Measurements from ENCODE around the gene NXT1.

NXT1 gene

DNA sequence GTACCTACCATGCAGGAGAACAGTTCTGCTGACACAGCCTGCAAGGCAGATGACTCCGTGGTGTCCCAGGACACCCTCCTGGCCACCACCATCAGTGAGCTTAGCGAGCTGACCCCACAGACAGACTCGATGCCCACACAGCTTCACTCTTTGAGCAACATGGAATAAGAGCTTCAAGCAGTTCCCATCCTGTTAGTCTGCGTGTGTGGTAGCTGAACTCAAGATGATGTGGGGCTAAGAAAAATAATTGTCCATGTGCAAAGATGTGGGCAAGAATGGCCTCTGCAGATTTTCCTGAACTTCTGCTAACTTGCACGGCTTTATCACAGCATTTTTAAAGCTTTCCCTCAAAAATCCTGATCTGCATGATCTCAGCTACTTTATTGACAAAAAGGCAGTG lies 19.7 kb downstream of the NXT1 start:
- Histone ChIP-seq H3K27me3 (ENCODE audit: control insufficient read depth, insufficient read depth, low read length) (no peaks in the 10 kb centered on the region), H3K9me3 (ENCODE audit: control insufficient read depth, insufficient read depth, low read depth, low read length) (no peaks in the 10 kb centered on the region), H3K4me1 (ENCODE audit: control insufficient read depth, insufficient read depth, low read length) (no peaks in the 10 kb centered on the region), H3K36me3 (ENCODE audit: control insufficient read depth, insufficient read depth, low read length) (peaks cover 80% of the 10 kb centered on the region), H3K27ac (ENCODE audit: low read depth, low read length) (no peak overlapping the region), H3K4me3 (ENCODE audit: low read depth, low read length) (no peak overlapping the region), H3K9ac (ENCODE audit: low read length) (no peak overlapping the region)

DNA sequence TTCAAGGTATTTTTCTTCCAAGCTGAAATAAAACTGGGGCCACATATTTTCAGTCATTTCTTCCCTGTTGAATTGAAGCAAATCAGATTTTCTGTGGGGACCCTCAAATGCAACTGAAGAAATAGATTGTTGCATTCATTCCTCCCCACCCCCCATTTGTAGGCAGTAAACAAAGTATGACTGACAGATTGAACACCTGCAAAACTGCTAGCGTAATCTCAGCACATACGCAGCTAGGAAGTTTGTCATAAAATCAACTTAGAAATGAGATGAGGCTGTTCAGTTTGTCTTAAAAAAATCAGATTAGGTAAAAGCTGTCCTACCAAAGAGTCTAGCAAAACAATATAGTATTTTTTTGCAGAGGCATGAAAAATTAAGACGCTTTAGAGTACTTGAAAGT lies 20.3 kb downstream of the NXT1 start:
- Histone ChIP-seq H3K4me1 (ENCODE audit: control insufficient read depth, insufficient read depth, low read length) (no peaks in the 10 kb centered on the region), H3K27me3 (ENCODE audit: control insufficient read depth, insufficient read depth, low read length) (no peaks in the 10 kb centered on the region), H3K27ac (ENCODE audit: low read depth, low read length) (no peak overlapping the region), H3K9me3 (ENCODE audit: control insufficient read depth, insufficient read depth, low read depth, low read length) (no peaks in the 10 kb centered on the region), H3K9ac (ENCODE audit: low read length) (no peak overlapping the region), H3K4me3 (ENCODE audit: low read depth, low read length) (no peak overlapping the region), H3K36me3 (ENCODE audit: control insufficient read depth, insufficient read depth, low read length) (peaks cover 81% of the 10 kb centered on the region)

DNA sequence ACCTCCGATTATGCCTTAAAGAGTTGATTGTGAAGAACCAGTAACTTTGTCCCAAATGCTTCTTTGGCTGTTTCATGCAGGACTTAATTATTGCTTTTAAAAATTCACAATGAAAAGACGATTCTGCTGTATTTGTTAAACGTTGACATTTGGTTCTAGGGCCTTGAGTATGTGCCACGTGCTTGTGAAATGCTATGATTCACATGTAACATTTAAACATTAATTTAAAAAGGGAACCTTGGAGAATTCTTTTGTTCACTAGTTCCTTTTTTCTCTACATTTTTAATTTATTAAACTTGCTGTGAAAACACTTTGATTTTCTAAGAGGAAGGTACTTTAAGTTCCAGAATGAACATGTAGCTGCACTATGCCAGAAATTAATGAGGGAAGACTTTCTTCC lies 20.9 kb downstream of the NXT1 start:
- Histone ChIP-seq H3K27ac (ENCODE audit: low read depth, low read length) (no peak overlapping the region), H3K36me3 (ENCODE audit: control insufficient read depth, insufficient read depth, low read length) (peaks cover 86% of the 10 kb centered on the region), H3K4me1 (ENCODE audit: control insufficient read depth, insufficient read depth, low read length) (no peaks in the 10 kb centered on the region), H3K4me3 (ENCODE audit: low read depth, low read length) (no peak overlapping the region), H3K9me3 (ENCODE audit: control insufficient read depth, insufficient read depth, low read depth, low read length) (no peaks in the 10 kb centered on the region), H3K9ac (ENCODE audit: low read length) (no peak overlapping the region), H3K27me3 (ENCODE audit: control insufficient read depth, insufficient read depth, low read length) (no peaks in the 10 kb centered on the region)

DNA sequence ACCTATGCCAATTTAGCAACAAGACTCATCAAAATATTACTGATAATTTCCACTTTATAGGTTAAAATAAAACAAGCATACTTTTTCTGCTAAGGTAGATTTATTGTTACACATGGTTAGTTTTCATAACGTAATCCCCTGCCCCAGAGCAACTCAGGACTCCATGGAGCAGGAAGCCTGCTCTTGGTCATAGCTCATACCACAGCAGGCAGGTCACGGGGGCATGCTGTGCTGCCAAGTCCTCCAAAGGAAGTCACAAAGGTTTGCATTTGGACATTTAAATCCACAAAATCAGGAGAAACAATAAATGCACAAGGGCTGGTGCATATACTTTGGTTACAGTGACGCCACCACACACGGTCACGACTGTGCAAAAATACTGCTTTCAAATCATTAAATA lies 23.9 kb downstream of the NXT1 start:
- no peak overlapping the region for H3K9ac ChIP-seq (ENCODE audit: low read length)
- H3K4me3 ChIP-seq (ENCODE audit: low read depth, low read length): no peak overlapping the region
- H3K9me3 ChIP-seq (ENCODE audit: control insufficient read depth, insufficient read depth, low read depth, low read length): no peaks in the 10 kb centered on the region
- H3K4me1 ChIP-seq (ENCODE audit: control insufficient read depth, insufficient read depth, low read length): no peaks in the 10 kb centered on the region
- H3K27ac ChIP-seq (ENCODE audit: low read depth, low read length): no peak overlapping the region
- peaks cover 89% of the 10 kb centered on the region for H3K36me3 ChIP-seq (ENCODE audit: control insufficient read depth, insufficient read depth, low read length)
- H3K27me3 ChIP-seq (ENCODE audit: control insufficient read depth, insufficient read depth, low read length): no peaks in the 10 kb centered on the region

DNA sequence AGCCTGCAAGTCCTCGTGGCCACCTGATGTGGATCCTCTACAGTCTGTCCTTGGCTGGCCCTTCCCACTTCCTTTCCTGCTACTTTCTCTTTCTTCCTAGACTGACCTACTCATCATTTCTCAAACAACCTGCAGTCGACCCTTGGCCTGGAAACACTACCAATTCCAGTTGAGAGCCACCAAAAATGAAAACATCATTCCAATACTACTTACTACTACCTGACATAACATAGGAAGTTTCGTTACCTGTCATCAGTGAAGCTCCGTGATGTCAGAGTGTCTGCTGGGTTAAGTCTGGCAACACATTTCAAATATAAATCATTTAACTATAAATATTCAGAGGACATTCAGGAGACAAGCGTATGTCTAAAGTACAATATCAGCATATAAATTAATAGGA lies 25.2 kb downstream of the NXT1 start:
- no peak overlapping the region for H3K4me3 ChIP-seq (ENCODE audit: low read depth, low read length)
- peaks cover 86% of the 10 kb centered on the region for H3K36me3 ChIP-seq (ENCODE audit: control insufficient read depth, insufficient read depth, low read length)
- no peaks in the 10 kb centered on the region for H3K9me3 ChIP-seq (ENCODE audit: control insufficient read depth, insufficient read depth, low read depth, low read length)

DNA sequence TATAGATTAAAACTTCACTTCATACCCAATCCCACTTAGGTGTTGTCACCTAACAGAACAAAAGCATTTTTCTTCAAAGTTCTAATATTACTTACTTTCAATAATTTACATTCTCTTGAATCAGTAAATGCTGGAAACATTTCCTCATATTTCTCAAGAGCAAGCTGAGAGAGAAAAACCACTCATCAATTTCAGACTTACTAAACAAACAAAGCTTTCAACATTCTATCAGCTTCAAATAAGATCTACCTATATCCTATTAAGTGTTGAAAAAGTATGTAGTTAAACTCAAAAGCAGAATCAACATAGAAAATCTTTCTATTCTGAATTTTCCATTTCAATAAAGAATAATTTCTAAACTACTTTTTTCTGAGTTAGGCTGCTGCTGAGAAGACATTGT lies 29.2 kb downstream of the NXT1 start:
- Histone ChIP-seq H3K36me3 (ENCODE audit: control insufficient read depth, insufficient read depth, low read length) (peaks cover 69% of the 10 kb centered on the region), H3K4me3 (ENCODE audit: low read depth, low read length) (no peak overlapping the region), H3K27ac (ENCODE audit: low read depth, low read length) (no peak overlapping the region), H3K9me3 (ENCODE audit: control insufficient read depth, insufficient read depth, low read depth, low read length) (no peaks in the 10 kb centered on the region), H3K4me1 (ENCODE audit: control insufficient read depth, insufficient read depth, low read length) (no peaks in the 10 kb centered on the region), H3K9ac (ENCODE audit: low read length) (no peak overlapping the region), H3K27me3 (ENCODE audit: control insufficient read depth, insufficient read depth, low read length) (no peaks in the 10 kb centered on the region)

More for the DNA sequence above, 25.2 kb downstream of the NXT1 start:
- Histone ChIP-seq H3K27ac (ENCODE audit: low read depth, low read length) (no peak overlapping the region), H3K9ac (ENCODE audit: low read length) (no peak overlapping the region), H3K4me1 (ENCODE audit: control insufficient read depth, insufficient read depth, low read length) (no peaks in the 10 kb centered on the region), H3K27me3 (ENCODE audit: control insufficient read depth, insufficient read depth, low read length) (no peaks in the 10 kb centered on the region)

DNA sequence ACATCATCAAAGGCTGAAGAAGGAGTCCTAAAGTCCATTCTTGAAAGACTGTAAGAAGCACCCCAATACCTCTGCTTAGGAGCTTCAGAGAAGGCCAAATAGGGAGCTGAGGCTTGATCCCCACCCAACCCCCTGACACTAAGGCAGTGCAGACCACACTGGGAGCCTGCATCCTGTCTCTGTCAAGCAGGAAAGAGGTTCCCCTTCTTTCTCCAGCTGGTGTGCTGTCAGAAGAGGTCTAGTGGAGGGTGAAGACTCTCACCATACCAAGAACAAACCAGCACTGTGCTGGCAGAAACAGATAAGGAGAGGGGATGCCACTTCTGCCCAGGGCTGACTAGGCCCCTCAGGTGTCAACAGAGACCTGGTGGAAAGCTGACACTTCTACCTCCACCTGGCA lies 31.3 kb downstream of the NXT1 start:
- Histone ChIP-seq H3K9ac (ENCODE audit: low read length) (no peak overlapping the region), H3K27me3 (ENCODE audit: control insufficient read depth, insufficient read depth, low read length) (no peaks in the 10 kb centered on the region), H3K36me3 (ENCODE audit: control insufficient read depth, insufficient read depth, low read length) (peaks cover 61% of the 10 kb centered on the region), H3K4me3 (ENCODE audit: low read depth, low read length) (no peak overlapping the region), H3K4me1 (ENCODE audit: control insufficient read depth, insufficient read depth, low read length) (no peaks in the 10 kb centered on the region), H3K9me3 (ENCODE audit: control insufficient read depth, insufficient read depth, low read depth, low read length) (no peaks in the 10 kb centered on the region), H3K27ac (ENCODE audit: low read depth, low read length) (no peak overlapping the region)

DNA sequence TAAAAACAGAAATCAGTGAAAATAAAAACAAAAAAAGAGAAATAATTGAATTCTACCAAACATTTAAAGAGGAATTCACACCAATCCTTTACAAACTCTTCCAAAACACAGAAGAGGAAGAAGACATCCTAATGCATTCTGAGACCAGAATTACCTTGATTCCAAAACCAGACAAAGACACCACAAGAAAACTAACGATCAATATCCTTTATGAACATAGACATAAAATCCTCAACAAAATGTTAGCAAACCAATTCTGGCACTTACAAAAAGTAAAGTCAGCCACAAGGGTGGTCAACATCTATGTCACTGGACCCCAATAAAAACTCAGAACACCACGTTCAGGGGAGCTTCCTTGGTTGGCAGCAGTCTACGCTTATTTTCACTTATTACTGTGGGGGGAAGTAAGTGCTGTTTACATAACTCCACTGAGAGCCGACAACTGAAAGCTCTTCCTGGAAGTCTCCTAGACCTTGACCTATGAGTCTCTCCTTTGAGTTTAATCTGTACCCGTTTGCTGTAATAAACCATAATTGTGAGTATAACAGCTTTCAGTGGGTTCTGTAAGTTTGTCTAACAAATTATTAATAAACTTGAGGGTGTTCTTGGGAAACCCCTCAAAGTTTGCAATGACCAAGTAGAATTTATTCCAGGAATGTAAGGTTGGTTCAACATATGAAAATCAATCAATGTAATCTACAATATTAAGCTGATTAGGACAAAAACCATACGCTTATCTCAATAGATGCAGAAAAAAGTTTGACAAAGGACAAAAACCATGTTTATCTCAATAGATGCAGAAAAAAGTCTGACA lies 35.9 kb downstream of the NXT1 start:
- Histone ChIP-seq H3K4me3 (ENCODE audit: low read depth, low read length) (no peak overlapping the region), H3K9ac (ENCODE audit: low read length) (no peak overlapping the region), H3K4me1 (ENCODE audit: control insufficient read depth, insufficient read depth, low read length) (peaks cover 9% of the 10 kb centered on the region), H3K36me3 (ENCODE audit: control insufficient read depth, insufficient read depth, low read length) (peaks cover 65% of the 10 kb centered on the region), H3K27me3 (ENCODE audit: control insufficient read depth, insufficient read depth, low read length) (no peaks in the 10 kb centered on the region), H3K27ac (ENCODE audit: low read depth, low read length) (no peak overlapping the region), H3K9me3 (ENCODE audit: control insufficient read depth, insufficient read depth, low read depth, low read length) (no peaks in the 10 kb centered on the region)

DNA sequence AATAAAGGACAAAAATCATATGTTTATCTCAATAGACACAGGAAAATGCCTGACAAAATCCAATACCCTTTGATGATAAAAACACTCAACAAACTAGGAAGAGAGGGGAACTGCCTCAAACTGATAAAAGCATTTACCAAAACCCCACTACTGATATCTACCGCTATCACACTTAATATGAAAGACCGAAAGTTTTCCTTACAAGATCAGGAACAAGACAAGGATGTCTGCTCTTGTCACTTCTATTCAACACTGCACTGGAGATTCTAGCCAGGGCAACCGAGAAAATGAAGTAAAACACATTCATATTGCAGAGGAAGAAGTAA lies 36.5 kb downstream of the NXT1 start:
- Histone ChIP-seq H3K36me3 (ENCODE audit: control insufficient read depth, insufficient read depth, low read length) (peaks cover 60% of the 10 kb centered on the region), H3K9ac (ENCODE audit: low read length) (no peak overlapping the region), H3K27ac (ENCODE audit: low read depth, low read length) (no peak overlapping the region)

DNA sequence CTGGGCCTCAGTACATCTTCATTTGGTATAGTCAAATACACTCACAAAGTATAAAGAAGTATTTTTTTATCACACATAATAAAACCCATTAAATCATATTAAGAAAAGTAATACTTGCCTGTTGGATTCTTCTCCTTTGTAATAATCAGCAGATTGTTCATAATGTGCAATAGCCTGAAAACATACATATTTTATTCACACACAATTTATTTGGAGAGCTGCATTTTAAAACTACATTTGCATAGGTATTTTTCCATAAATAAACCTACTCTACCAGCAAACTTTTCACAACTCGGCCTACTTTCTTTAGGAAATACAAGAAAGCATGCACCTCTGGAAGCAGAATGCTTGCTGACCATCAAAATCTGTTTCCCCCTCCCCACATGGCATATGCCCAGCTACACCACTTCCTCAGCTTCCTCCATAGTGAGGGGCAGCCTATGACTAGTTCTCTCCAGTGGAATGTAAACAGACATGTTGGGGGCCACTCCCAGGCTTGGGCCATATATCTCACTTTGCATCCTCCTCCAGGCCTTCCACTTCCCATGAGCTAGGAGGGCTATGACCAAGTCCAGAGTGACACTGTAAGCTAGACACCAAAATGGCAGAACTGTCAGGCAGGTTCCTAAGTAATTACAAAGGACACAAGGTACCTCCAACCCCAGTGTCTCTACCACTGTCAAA lies 39.6 kb downstream of the NXT1 start:
- peaks cover 70% of the 10 kb centered on the region for H3K36me3 ChIP-seq (ENCODE audit: control insufficient read depth, insufficient read depth, low read length)
- H3K27me3 ChIP-seq (ENCODE audit: control insufficient read depth, insufficient read depth, low read length): no peaks in the 10 kb centered on the region
- no peak overlapping the region for H3K9ac ChIP-seq (ENCODE audit: low read length)
- H3K4me3 ChIP-seq (ENCODE audit: low read depth, low read length): no peak overlapping the region
- peaks cover 18% of the 10 kb centered on the region for H3K4me1 ChIP-seq (ENCODE audit: control insufficient read depth, insufficient read depth, low read length)
- H3K27ac ChIP-seq (ENCODE audit: low read depth, low read length): no peak overlapping the region
- H3K9me3 ChIP-seq (ENCODE audit: control insufficient read depth, insufficient read depth, low read depth, low read length): no peaks in the 10 kb centered on the region

More for the DNA sequence above, 36.5 kb downstream of the NXT1 start:
- no peak overlapping the region for H3K4me3 ChIP-seq (ENCODE audit: low read depth, low read length)
- H3K4me1 ChIP-seq (ENCODE audit: control insufficient read depth, insufficient read depth, low read length): peaks cover 15% of the 10 kb centered on the region
- H3K9me3 ChIP-seq (ENCODE audit: control insufficient read depth, insufficient read depth, low read depth, low read length): no peaks in the 10 kb centered on the region
- H3K27me3 ChIP-seq (ENCODE audit: control insufficient read depth, insufficient read depth, low read length): no peaks in the 10 kb centered on the region

DNA sequence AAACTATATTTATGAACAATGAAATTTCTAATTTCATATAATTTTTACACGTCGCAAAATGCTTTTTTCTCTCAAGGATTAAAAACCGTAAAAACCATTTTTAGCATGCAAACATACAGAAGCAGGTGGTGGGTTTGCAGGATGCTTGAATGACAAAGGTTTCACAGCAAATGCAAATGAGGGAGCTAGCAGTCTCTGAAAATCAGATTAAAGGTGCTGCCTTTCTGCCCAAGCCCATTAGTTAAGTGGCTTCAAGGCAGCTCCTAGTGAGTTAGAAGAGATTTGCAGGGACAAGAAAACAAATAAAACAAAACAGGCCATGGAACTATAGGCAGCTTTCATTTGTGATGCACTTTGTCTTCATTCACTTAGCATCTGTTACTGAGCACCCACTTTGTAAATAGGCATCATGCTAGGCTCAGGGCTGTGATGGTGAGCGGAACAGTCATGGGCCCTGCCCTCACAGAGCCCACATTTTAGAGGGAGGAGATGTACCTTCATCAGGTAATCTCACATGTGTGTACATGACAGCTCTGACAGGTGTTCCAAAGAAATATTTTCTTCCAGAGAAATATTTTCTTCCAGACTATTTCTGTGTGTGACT lies 41.2 kb downstream of the NXT1 start:
- Histone ChIP-seq H3K36me3 (ENCODE audit: control insufficient read depth, insufficient read depth, low read length) (peaks cover 66% of the 10 kb centered on the region), H3K9ac (ENCODE audit: low read length) (no peak overlapping the region), H3K4me3 (ENCODE audit: low read depth, low read length) (no peak overlapping the region), H3K9me3 (ENCODE audit: control insufficient read depth, insufficient read depth, low read depth, low read length) (no peaks in the 10 kb centered on the region), H3K27ac (ENCODE audit: low read depth, low read length) (no peak overlapping the region), H3K27me3 (ENCODE audit: control insufficient read depth, insufficient read depth, low read length) (no peaks in the 10 kb centered on the region), H3K4me1 (ENCODE audit: control insufficient read depth, insufficient read depth, low read length) (peaks cover 18% of the 10 kb centered on the region)
